Fibroblast of skin of scalp (primary cell): ENCODE results near the gene FAM83G. TPM values are rescaled to one million over a fixed set of nuclear protein-coding genes. Genes with fewer than 3 reads are reported as not detected.
"Not testable (repeated sequence)": the region's sequence is repeated elsewhere in the genome, so short reads cannot be mapped to it uniquely, and the experiment has no call there.

Source experiments
- DNase-seq: peaks from one replicate; pipeline ENCODE4 v3.0.0-alpha.2; 2013
- polyA plus RNA-seq, 2 experiments: library from polyadenylated mRNA; unstranded; fragments of 120-200 nt; gene quantifications; one replicate each; pipeline ENCODE4 v1.2.1, GENCODE V29; 2013; ENCODE audit not compliant: insufficient read length in 2 of 2

The FAM83G gene
- polyA plus RNA-seq (2013, experiment 1 of 2; ENCODE audit: insufficient read length): 5.2 TPM
- 5.2 TPM for polyA plus RNA-seq (2013, experiment 2 of 2; ENCODE audit: insufficient read length)

- DNase-seq: peak; percentile 57
These were observed at the start of gene FAM83G for GRCh38 chr17:19004421-19005136. Gene FAM83G (minus strand): TSS chr17:19004764. CDS start chr17:19004041, 723 bp downstream.

- not testable (repeated sequence) for DNase-seq
These were observed 44.3 kb upstream of the FAM83G start for GRCh38 chr17:19048826-19049225.

- DNase-seq: not testable (repeated sequence)
These were observed 42.9 kb upstream of the FAM83G start for GRCh38 chr17:19047510-19047909.

- DNase-seq: not testable (repeated sequence)
These were observed 42.3 kb upstream of the FAM83G start, which contains the start of gene GRAP for GRCh38 chr17:19046782-19047375. Gene GRAP (minus strand): TSS chr17:19046957. CDS start chr17:19046926, 31 bp downstream.

- DNase-seq: not testable (repeated sequence)
These were observed 40.1 kb upstream of the FAM83G start for GRCh38 chr17:19044643-19045042.

- DNase-seq: not testable (repeated sequence)
These were observed 38.5 kb upstream of the FAM83G start for GRCh38 chr17:19043032-19043431.

- not testable (repeated sequence) for DNase-seq
These were observed 37.8 kb upstream of the FAM83G start for GRCh38 chr17:19042369-19042768.

- DNase-seq: not testable (repeated sequence)
These were observed 37.3 kb upstream of the FAM83G start for GRCh38 chr17:19041871-19042270.

- DNase-seq: not testable (repeated sequence)
These were observed 35.8 kb upstream of the FAM83G start for GRCh38 chr17:19040350-19040749.

GRCh38 chr17:19038730-19039129, 34.2 kb upstream of the FAM83G start:
- DNase-seq: not testable (repeated sequence)

- not testable (repeated sequence) for DNase-seq
These were observed 33.4 kb upstream of the FAM83G start for GRCh38 chr17:19038007-19038406.

GRCh38 chr17:19037547-19037946, 33.0 kb upstream of the FAM83G start:
- DNase-seq: not testable (repeated sequence)

GRCh38 chr17:19036186-19036585, 31.6 kb upstream of the FAM83G start:
- not testable (repeated sequence) for DNase-seq

GRCh38 chr17:19032377-19032988, 27.9 kb upstream of the FAM83G start:
- DNase-seq: not testable (repeated sequence)

- DNase-seq: not testable (repeated sequence)
These were observed 27.2 kb upstream of the FAM83G start for GRCh38 chr17:19031729-19032128.

GRCh38 chr17:19030771-19031449, 26.3 kb upstream of the FAM83G start:
- not testable (repeated sequence) for DNase-seq

GRCh38 chr17:19029740-19030139, 25.2 kb upstream of the FAM83G start:
- DNase-seq: not testable (repeated sequence)

GRCh38 chr17:19028671-19029070, 24.1 kb upstream of the FAM83G start:
- not testable (repeated sequence) for DNase-seq

GRCh38 chr17:19024101-19025078, 19.8 kb upstream of the FAM83G start:
- peak; percentile 58 for DNase-seq

GRCh38 chr17:19023209-19023999, 18.8 kb upstream of the FAM83G start:
- no peak for DNase-seq
